HepG2 (cell line): ENCODE results near the gene TMEM255B. TPM values are rescaled to one million over a fixed set of nuclear protein-coding genes. Genes with fewer than 3 reads are reported as not detected.

Experiments used
- ATAC-seq: fragments of 200-7000 bp; cut with Tn5 transposase; 3 replicates; pipeline ENCODE4 v1.9.1; 2020; ENCODE audit warnings: mild to moderate bottlenecking, moderate library complexity
- BruUV-seq: library from RNA; stranded (reverse); fragments of 400-500 nt; replicated peaks from 2 replicates; lab custom pipeline; 2021; lab: Mats Ljungman, UMichigan
- CTCF ChIA-PET: fragments of 300-600 bp; formaldehyde crosslinking; extraction: SDS; loops from one replicate; lab custom pipeline; 2021; ENCODE audit warnings: low total read pairs, inconsistent platforms, low intra/inter-chr PET ratio; lab: Yijun Ruan, JAX
- POLR2A ChIA-PET: fragments of 350-600 bp; sonication (Branson Sonifier 250); formaldehyde crosslinking; loops from one replicate; lab custom pipeline; 2020; ENCODE audit warnings: antibody characterized with exemption, inconsistent platforms; lab: Yijun Ruan, JAX
- DNase-seq: peaks from one replicate; pipeline ENCODE4 v3.0.0-alpha.2; 2015; ENCODE audit warnings: low spot score
- FAIRE-seq: peaks from 3 replicates; lab custom pipeline; 2011; peaks lifted over from hg19 to GRCh38; lab: Jason Lieb, UNC
- H2AFZ ChIP-seq: one replicate; pipeline ENCODE4 v1.6.1; 2011; ENCODE audit warnings: low read length, inconsistent platforms
- H3K27ac ChIP-seq: fragments of 300-600 bp; 3 replicates; pipeline ENCODE4 v1.8.0; 2011; ENCODE audit warnings: mixed run types, mild to moderate bottlenecking, mixed read lengths, low read length, inconsistent platforms; ENCODE audit not compliant: insufficient read depth; ENCODE audit errors: extremely low read length
- H3K27me3 ChIP-seq, 2 experiments: fragments of 200-600 bp in 1 of 2; 2 replicates in 1 of 2; 3 replicates in 1 of 2; pipeline versions ENCODE4 v1.6.0 to v1.8.0; 2011; ENCODE audit warnings: low read length in 2 of 2, mild to moderate bottlenecking in 2 of 2, moderate library complexity in 2 of 2, inconsistent platforms in 1 of 2; ENCODE audit not compliant: insufficient read depth in 2 of 2, control insufficient read depth in 1 of 2
- H3K36me3 ChIP-seq, 2 experiments: fragments of 200-600 bp in 1 of 2; replicated peaks in 1 of 2; 2 replicates in 1 of 2; 3 replicates in 1 of 2; pipeline versions ENCODE4 v1.5.1 to v1.8.0; 2011; ENCODE audit warnings: low read length in 2 of 2, inconsistent platforms in 1 of 2; ENCODE audit not compliant: insufficient read depth in 2 of 2, control insufficient read depth in 1 of 2
- H3K4me1 ChIP-seq: 2 replicates; pipeline ENCODE4 v1.5.1; 2012; ENCODE audit warnings: low read length, inconsistent platforms; ENCODE audit not compliant: insufficient read depth
- H3K4me2 ChIP-seq: 2 replicates; pipeline ENCODE4 v1.6.0; 2011; ENCODE audit warnings: low read depth, low read length, inconsistent platforms
- H3K4me3 ChIP-seq, 3 experiments: fragments of 200-600 bp in 1 of 3; sonication (generic), shearing (Covaris generic) in 1 of 3; replicated peaks in 1 of 3; 2 replicates each; pipeline ENCODE4 v1.5.1; 2011 to 2016; ENCODE audit warnings: low read length in 3 of 3, inconsistent platforms in 2 of 3, low read depth in 2 of 3, mild to moderate bottlenecking in 2 of 3, control low read depth in 1 of 3, mixed read lengths in 1 of 3; ENCODE audit not compliant: insufficient read depth in 1 of 3
- H3K79me2 ChIP-seq: one replicate; pipeline ENCODE4 v1.6.1; 2011; ENCODE audit warnings: low read length, inconsistent platforms; ENCODE audit not compliant: insufficient read depth
- H3K9ac ChIP-seq: 2 replicates; pipeline ENCODE4 v1.6.0; 2011; ENCODE audit warnings: mild to moderate bottlenecking, low read depth, low read length, inconsistent platforms; ENCODE audit not compliant: insufficient read depth
- H3K9me3 ChIP-seq: 2 replicates; pipeline ENCODE4 v1.5.1; 2012; ENCODE audit warnings: mild to moderate bottlenecking, low read length
- H4K20me1 ChIP-seq: 2 replicates; pipeline ENCODE4 v1.6.0; 2011; ENCODE audit warnings: inconsistent platforms, mild to moderate bottlenecking, low read length, moderate library complexity; ENCODE audit not compliant: insufficient read depth
- ADNP ChIP-seq: sonication (generic); formaldehyde crosslinking; IDR thresholded peaks from 2 replicates; pipeline ENCODE4 v1.4.0; 2020; ENCODE audit warnings: missing genetic modification reagents
- ATM ChIP-seq: fragments of 450-650 bp; IDR thresholded peaks from 2 replicates; pipeline ENCODE4 v1.7.1; 2017; ENCODE audit warnings: mild to moderate bottlenecking, borderline replicate concordance
- CBX5 ChIP-seq: sonication (generic); formaldehyde crosslinking; IDR thresholded peaks from 2 replicates; pipeline ENCODE4 v1.4.0; 2020; ENCODE audit warnings: missing genetic modification reagents, borderline replicate concordance
- GTF3A ChIP-seq: sonication (generic); formaldehyde crosslinking; conservative IDR thresholded peaks from 2 replicates; pipeline ENCODE4 v1.4.0; 2020; ENCODE audit warnings: mild to moderate bottlenecking, missing genetic modification reagents
- KDM2A ChIP-seq: sonication (generic); formaldehyde crosslinking; IDR thresholded peaks from 2 replicates; pipeline ENCODE4 v1.4.0; 2020; ENCODE audit warnings: low read depth, missing genetic modification reagents, borderline replicate concordance
- RBFOX2 ChIP-seq: fragments of 200-400 bp; formaldehyde crosslinking; IDR thresholded peaks from 2 replicates; pipeline ENCODE4 v1.6.1; 2017; ENCODE audit warnings: low read depth, mild to moderate bottlenecking, low read length
- SMAD3 ChIP-seq: sonication (generic); formaldehyde crosslinking; IDR thresholded peaks from 2 replicates; pipeline ENCODE4 v1.4.0; 2020; ENCODE audit warnings: missing genetic modification reagents
- ZFYVE20 ChIP-seq: sonication (generic); formaldehyde crosslinking; IDR thresholded peaks from 2 replicates; pipeline ENCODE4 v1.8.0; 2023; ENCODE audit warnings: low read depth, mild to moderate bottlenecking, moderate library complexity, missing genetic modification reagents, borderline replicate concordance
- ZNF101 ChIP-seq: sonication (generic); formaldehyde crosslinking; IDR thresholded peaks from 2 replicates; pipeline ENCODE4 v1.4.0; 2020; ENCODE audit warnings: mild to moderate bottlenecking, low read depth, missing genetic modification reagents, borderline replicate concordance
- ZNF12 ChIP-seq: sonication (generic); formaldehyde crosslinking; IDR thresholded peaks from 2 replicates; pipeline ENCODE4 v1.5.0; 2020; ENCODE audit warnings: missing genetic modification reagents
- ZNF121 ChIP-seq: sonication (generic); formaldehyde crosslinking; IDR thresholded peaks from 2 replicates; pipeline ENCODE4 v1.5.0; 2020; ENCODE audit warnings: mild to moderate bottlenecking, missing genetic modification reagents
- ZNF333 ChIP-seq: sonication (generic); formaldehyde crosslinking; IDR thresholded peaks from 2 replicates; pipeline ENCODE4 v1.4.0; 2020; ENCODE audit warnings: mild to moderate bottlenecking, missing genetic modification reagents, borderline replicate concordance
- ZNF337 ChIP-seq: sonication (generic); formaldehyde crosslinking; IDR thresholded peaks from 2 replicates; pipeline ENCODE4 v1.5.1; 2020; ENCODE audit warnings: missing genetic modification reagents, low read depth, mild to moderate bottlenecking, borderline replicate concordance
- ZNF44 ChIP-seq: sonication (generic); formaldehyde crosslinking; IDR thresholded peaks from 2 replicates; pipeline ENCODE4 v1.5.1; 2020; ENCODE audit warnings: mild to moderate bottlenecking, missing genetic modification reagents
- ZNF614 ChIP-seq: IDR thresholded peaks from 2 replicates; pipeline ENCODE4 v1.6.1; 2018; ENCODE audit warnings: missing biosample characterization, missing genetic modification reagents, inconsistent platforms, borderline replicate concordance
- ZSCAN12 ChIP-seq: sonication (generic); formaldehyde crosslinking; IDR thresholded peaks from 2 replicates; pipeline ENCODE4 v1.9.0; 2021; ENCODE audit warnings: mild to moderate bottlenecking, missing genetic modification reagents
- ZSCAN31 ChIP-seq: sonication (generic); formaldehyde crosslinking; IDR thresholded peaks from 2 replicates; pipeline ENCODE4 v1.5.0; 2020; ENCODE audit warnings: low read depth, mild to moderate bottlenecking, missing genetic modification reagents
- WGBS: methylation state at CpG from one replicate; pipeline ENCODE4 v1.1.6; 2017; ENCODE audit warnings: low lambda C conversion rate; 5-methylcytosine and 5-hydroxymethylcytosine counted together
- in situ Hi-C: cut with HindIII; loops from 2 replicates; pipeline ENCODE4 v1.10.0; 2017; ENCODE audit warnings: low pct_unique_long_range_greater_than_20kb; ENCODE audit not compliant: extremely low pct_ligation_motif_present
- intact Hi-C: fragments of 100-400 bp; cut with micrococcal nuclease; formaldehyde crosslinking; loops from one replicate; pipeline ENCODE4 v1.10.0; 2022; ENCODE audit not compliant: unreplicated experiment
- polyA plus RNA-seq, 8 experiments: library from polyadenylated mRNA; depleted of rRNA in 3 of 8; stranded (reverse) in 7 of 8; unstranded in 1 of 8; fragments of >200 nt; fragmentation: Illumina TruSeq in 4 of 8; extraction: Trizol in 4 of 8; gene quantifications; 2 replicates each; pipeline versions ENCODE4 v1.2.1 to v1.2.3, GENCODE V29; 2011 to 2016; ENCODE audit warnings: low read depth in 4 of 8, missing spikeins in 1 of 8, mixed read lengths in 1 of 8; ENCODE audit not compliant: insufficient read depth in 1 of 8
- total RNA-seq, 5 experiments: library from RNA; depleted of rRNA; stranded (reverse); fragments of >200 nt; fragmentation: Illumina TruSeq; extraction: Trizol; gene quantifications; 2 replicates each; pipeline ENCODE4 v1.2.3, GENCODE V29; 2016; ENCODE audit warnings: low read depth in 1 of 5
- TF ChIP-seq, protein P1 (sequence below): sonication (generic); formaldehyde crosslinking; IDR thresholded peaks from 2 replicates; pipeline ENCODE4 v1.4.0; 2020; ENCODE audit warnings: mild to moderate bottlenecking, missing genetic modification reagents
- TF ChIP-seq, protein P2 (sequence below): sonication (generic); formaldehyde crosslinking; IDR thresholded peaks from 2 replicates; pipeline ENCODE4 v1.4.0; 2020; ENCODE audit warnings: missing genetic modification reagents, low read depth, mild to moderate bottlenecking, borderline replicate concordance
- TF ChIP-seq, protein P3 (sequence below): sonication (generic); formaldehyde crosslinking; conservative IDR thresholded peaks from 2 replicates; pipeline ENCODE4 v1.4.0; 2020; ENCODE audit warnings: missing genetic modification reagents

Gene TMEM255B
- total and polyA plus RNA-seq, 2 of the 13 experiments (the other 11 are each of a cell fraction or from before 2014, with no cell fraction given) = not detected

DNA sequence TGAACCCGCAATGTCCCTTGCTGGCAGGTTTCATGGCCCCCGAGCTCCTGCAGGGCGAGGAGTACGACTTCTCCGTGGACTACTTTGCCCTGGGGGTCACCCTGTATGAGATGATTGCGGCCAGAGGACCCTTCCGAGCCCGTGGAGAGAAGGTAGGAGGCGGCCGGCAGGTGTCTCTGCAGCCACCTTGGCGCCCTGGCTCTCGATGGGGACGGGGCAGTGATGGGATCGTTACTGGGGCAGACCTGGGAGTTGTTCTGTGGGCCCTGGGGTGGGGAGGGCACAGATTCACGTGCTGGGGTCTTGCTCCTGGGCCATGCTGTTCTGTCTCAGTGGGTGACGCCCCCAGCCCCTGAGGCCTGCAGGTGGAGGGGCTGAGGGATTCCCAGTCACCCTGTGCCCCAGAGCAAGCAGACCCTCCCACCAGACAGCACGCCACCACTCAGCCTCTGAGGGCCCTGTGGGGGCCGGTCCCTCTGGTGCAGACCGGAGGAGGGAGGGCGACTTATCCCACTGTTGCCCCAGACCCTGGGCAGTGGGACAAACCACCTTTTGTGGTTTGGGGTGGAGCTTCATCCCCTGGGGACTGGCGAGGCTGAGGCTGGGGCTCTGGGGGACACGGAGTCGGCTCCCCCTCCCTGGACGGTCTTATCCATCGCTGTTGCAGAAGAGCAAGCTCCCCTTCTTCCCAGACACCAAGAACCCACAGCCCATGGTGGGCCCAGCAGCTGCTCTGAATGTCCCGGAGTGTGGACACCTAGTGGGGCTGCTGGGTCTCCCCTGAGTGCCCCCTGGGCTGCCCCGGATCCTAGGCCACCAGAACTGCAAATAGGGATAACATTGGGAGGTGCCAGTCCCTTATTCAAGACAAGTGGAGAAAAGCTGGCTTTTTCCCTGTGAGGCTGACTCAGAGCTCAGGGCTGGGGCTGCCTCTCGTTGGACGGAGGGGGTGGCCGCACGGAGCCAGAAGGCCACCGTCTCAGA, 27.5 kb upstream of the TMEM255B start (continued):
- no peak for TF ChIP-seq KDM2A (CRISPR knock-in tag)
- no peak for TF ChIP-seq RBFOX2
- TF ChIP-seq GTF3A = no peak
- TF ChIP-seq ZNF101 (CRISPR knock-in tag) = no peak
- TF ChIP-seq, protein P1, sequence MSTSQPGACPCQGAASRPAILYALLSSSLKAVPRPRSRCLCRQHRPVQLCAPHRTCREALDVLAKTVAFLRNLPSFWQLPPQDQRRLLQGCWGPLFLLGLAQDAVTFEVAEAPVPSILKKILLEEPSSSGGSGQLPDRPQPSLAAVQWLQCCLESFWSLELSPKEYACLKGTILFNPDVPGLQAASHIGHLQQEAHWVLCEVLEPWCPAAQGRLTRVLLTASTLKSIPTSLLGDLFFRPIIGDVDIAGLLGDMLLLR (CRISPR knock-in tag) = no peak
- TF ChIP-seq ZNF12 (CRISPR knock-in tag) = no peak
- peak; percentile 22; the same call in 1 of the 2 replicates for TF ChIP-seq ZNF121 (CRISPR knock-in tag)
- no peak for TF ChIP-seq SMAD3 (CRISPR knock-in tag)
- no peak for TF ChIP-seq ATM

DNA sequence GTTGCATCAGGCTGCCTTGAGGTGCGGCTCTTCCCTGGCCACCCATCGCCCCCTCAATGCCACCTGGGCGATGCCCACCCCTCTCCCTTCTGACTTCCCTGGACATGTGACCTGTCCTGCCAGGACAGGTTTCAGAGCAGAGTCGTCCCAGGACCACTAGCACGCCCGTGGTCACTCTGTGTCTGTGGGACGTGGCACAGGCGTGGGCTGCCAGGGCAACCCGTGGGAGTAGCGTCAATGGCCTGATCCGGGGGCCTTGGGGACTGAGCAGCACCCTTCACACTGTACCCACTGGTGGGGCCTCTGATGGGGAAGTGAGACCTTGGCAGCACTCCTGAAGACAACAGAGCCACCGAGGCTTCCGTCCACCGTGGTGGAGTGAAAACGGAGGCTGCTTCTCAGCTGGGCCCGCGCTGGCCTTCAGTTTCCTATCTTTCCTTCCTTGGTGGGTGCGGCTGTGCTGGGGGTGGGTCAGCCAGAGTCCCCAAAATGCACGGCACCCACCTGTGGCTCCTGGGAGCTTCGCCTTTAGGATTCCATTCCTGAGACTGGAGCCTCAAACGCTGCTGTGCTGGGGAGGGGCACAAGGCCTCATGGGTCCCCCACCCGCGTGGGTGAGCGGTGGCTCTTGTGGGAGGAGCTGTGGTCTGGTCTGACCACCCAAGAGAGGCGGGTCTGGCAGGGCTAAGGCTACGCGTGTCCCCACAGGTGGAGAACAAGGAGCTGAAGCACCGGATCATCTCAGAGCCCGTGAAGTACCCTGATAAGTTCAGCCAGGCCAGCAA, 26.7 kb upstream of the TMEM255B start:
- intact Hi-C loops = no loop called here
- ATAC-seq (no peak), FAIRE-seq (no peak), DNase-seq (no peak)
- ChIA-PET POLR2A (no interaction called here), CTCF (no interaction called here)
- TF ChIP-seq ZSCAN31 (CRISPR knock-in tag) = no peak
- TF ChIP-seq, protein P2, sequence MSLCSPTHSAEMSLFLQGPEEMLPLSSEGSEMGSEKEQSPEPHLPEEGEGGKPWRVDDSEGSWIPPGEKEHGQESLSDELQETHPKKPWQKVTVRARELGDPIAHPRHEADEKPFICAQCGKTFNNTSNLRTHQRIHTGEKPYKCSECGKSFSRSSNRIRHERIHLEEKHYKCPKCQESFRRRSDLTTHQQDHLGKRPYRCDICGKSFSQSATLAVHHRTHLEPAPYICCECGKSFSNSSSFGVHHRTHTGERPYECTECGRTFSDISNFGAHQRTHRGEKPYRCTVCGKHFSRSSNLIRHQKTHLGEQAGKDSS (CRISPR knock-in tag) = no peak
- no peak for TF ChIP-seq ZNF333 (CRISPR knock-in tag)
- TF ChIP-seq ZSCAN12 (CRISPR knock-in tag) = no peak
- TF ChIP-seq ADNP (CRISPR knock-in tag) = no peak
- TF ChIP-seq CBX5 (CRISPR knock-in tag) = no peak
- TF ChIP-seq, protein P3, sequence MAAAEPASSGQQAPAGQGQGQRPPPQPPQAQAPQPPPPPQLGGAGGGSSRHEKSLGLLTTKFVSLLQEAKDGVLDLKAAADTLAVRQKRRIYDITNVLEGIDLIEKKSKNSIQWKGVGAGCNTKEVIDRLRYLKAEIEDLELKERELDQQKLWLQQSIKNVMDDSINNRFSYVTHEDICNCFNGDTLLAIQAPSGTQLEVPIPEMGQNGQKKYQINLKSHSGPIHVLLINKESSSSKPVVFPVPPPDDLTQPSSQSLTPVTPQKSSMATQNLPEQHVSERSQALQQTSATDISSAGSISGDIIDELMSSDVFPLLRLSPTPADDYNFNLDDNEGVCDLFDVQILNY (CRISPR knock-in tag) = no peak
- TF ChIP-seq ZNF337 (CRISPR knock-in tag) = no peak
- TF ChIP-seq ZNF44 (CRISPR knock-in tag) = no peak
- TF ChIP-seq ZFYVE20 = no peak
- TF ChIP-seq ZNF614 (CRISPR knock-in tag) = no peak
- Histone ChIP-seq H4K20me1 (no peaks in the 10 kb centered on the region), H3K4me3 (no peak overlapping the region), H3K79me2 (no peaks in the 10 kb centered on the region), H3K4me2 (no peak overlapping the region), H2AFZ (no peak overlapping the region), H3K4me1 (peaks cover 18% of the 10 kb centered on the region), H3K9me3 (no peaks in the 10 kb centered on the region), H3K9ac (no peak overlapping the region), H3K27ac (no peak overlapping the region), H3K36me3 (no peaks in the 10 kb centered on the region), H3K27me3 (peaks cover 12 to 38% of the 10 kb centered on the region in 2 experiments; a peak in 4 of 5 replicates)
- BruUV-seq = no TSS peak
- in situ Hi-C loops = no loop called here
- WGBS = 30% methylated on average over 2 of the region's 29 CpGs
